Prostate gland (tissue), 2 donors: Measurements from ENCODE around the gene ITGA7.

Source experiments
- CTCF ChIP-seq, 4 experiments: fragments of 200-600 bp in 2 of 4; fragments of 450-650 bp in 2 of 4; sonication (generic) in 2 of 4; IDR thresholded peaks; 1 replicate in 3 of 4; 2 replicates in 1 of 4; pipeline ENCODE4 v1.5.1; 2016 to 2019; ENCODE audit warnings: antibody characterized with exemption in 4 of 4, mild to moderate bottlenecking in 2 of 4, moderate library complexity in 2 of 4
- POLR2A ChIP-seq: fragments of 450-650 bp; IDR thresholded peaks from one replicate; pipeline ENCODE4 v1.6.1; 2016; ENCODE audit warnings: antibody characterized with exemption, mild to moderate bottlenecking
- POLR2AphosphoS5 ChIP-seq: sonication (generic); formaldehyde crosslinking; IDR thresholded peaks from one replicate; pipeline ENCODE4 v1.6.1; 2017; ENCODE audit warnings: antibody characterized with exemption

DNA sequence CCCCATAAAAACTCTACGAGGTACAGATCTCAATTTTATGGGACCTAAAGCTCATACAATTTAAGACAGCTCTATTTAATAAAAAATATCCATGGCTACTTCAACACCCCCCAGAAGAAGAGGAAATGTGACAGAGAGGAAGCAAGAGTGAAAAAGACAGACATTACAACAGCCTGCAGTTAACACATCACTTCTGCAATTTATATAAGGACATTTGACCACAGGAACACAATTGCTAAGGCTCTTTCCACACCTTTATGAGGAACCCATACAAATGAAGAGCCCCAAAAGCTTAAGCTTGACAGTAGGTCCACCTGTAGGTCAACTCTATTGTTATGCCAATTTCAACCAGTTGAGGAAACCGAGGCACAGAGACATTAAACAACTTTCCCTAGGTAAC is 65.4 kb downstream of the ITGA7 start:
- TF ChIP-seq CTCF (IDR thresholded peaks at IDR 0.05) = no peak
- TF ChIP-seq POLR2A = no peak
- TF ChIP-seq POLR2AphosphoS5 = no peak
